Smooth muscle cell of the brain vasculature (primary cell): ENCODE measurements around the gene PRR12.

Source experiments
- DNase-seq: peaks from one replicate; pipeline ENCODE4 v3.0.0-alpha.2; 2012; ENCODE audit warnings: low read depth, low spot score

Gene PRR12

DNA sequence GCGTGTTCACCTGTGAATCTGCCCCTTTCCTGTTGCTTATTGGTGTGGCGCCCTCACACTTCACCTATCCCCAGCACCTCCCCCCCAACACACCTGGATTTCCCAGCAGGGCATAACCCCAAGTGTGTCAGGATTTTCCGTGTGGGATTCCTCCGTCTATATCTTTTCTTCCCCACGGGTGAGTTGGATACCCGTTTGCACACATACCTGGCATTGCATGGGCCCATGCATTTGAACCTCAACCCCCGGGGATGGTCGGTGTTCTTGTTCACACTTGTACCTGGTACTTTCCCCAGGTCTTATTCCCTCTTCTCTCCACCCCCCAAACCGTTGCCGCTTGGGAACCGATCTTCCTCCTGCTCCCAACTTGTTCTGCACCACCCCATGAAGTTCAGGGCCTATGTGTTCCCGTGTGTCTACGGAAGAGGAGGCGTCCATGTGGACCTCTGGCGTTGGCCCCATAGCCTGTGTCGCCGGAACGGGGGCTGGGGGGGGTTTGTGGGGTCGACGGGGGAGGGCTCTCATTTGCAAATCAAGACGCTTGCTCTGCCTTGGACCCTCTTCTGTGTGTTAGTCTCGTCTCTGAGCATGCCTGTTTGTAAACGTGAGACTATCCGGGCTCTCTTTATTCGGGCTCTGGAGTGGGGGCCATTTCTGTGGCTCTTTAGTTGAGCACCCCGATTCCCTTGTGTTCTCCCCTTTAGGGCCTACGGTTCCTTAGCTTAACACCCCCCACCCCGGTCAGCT, 1.7 kb downstream of the PRR12 start:
- no peak for DNase-seq

DNA sequence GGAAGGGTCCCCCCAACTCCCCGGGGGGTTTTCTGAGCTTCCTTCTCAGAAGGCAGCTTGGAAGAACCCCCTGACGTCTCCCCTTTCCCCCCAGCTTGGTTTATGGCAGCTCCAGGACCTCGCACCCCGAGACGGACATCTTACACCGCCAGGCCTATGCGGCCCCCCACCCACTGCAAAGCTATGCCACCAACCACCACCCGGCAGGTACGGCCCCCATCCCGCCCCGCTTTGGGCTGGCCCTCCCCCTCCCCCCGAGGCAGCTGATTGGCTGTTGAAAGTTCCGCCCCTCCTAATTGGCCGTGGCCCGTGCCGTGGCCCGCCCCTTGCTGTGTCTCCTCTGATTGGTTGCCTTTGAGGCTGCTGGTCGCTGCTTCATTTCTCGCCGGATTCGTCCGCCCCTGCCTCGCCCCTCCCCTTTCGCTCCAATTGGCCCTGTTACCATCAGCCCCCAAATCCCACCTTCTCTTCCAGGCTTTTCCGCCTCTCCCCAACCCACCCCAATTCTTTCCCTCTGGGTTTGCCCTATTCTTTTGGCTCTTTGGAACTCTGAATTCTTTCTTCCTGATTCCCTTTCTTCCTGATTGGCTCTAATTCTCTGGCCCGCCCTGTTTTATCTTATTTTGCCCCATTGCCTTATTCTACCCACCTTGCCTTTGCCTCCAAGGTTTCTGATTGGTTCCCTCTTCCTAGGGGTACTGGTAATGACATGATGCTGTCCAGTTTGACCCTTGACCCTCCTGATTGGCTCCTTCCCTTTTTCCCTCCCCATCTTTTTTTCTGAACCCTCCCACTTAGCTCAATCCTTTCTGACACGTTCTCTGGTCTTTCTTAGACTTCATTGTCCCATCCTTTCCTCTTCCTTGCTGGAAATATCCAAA, 2.5 kb downstream of the PRR12 start:
- DNase-seq: peak; percentile 78

DNA sequence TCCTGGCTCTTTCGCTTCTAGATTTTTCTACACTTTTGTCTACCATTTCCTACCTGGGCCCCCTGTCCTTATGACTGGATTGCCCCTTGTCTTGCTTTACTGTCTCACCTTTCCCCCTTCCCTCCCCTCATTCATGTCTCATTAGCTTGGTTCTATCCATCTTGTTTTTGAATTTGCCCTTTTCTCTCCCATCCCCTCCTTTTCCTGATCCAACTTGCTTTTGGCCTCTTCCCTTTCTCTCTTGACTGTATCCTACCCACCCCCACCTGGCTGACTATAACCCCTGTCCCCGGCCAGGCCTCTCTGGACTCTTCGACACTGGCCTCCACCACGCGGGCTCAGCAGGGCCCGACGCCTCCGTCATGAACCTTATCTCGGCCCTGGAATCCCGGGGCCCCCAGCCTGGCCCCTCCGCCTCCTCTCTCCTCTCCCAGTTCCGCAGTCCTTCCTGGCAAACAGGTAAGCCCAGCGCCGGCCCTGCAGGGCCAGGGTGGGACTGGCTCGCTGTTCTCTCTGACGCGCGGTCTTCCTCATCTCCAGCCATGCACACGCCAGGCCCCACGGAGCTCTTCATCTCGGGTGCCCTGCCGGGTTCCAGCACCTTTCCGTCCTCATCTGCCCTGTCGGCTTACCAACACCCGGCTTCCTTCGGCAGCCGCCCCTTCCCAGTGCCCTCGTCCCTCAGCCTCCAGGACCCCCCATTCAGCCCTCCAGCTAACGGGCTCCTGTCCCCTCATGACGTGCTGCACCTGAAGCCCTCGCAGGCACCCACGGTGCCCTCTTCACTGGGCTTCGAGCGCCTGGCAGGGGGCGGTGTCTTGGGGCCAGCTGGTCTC, 3.4 kb downstream of the PRR12 start:
- no peak for DNase-seq

DNA sequence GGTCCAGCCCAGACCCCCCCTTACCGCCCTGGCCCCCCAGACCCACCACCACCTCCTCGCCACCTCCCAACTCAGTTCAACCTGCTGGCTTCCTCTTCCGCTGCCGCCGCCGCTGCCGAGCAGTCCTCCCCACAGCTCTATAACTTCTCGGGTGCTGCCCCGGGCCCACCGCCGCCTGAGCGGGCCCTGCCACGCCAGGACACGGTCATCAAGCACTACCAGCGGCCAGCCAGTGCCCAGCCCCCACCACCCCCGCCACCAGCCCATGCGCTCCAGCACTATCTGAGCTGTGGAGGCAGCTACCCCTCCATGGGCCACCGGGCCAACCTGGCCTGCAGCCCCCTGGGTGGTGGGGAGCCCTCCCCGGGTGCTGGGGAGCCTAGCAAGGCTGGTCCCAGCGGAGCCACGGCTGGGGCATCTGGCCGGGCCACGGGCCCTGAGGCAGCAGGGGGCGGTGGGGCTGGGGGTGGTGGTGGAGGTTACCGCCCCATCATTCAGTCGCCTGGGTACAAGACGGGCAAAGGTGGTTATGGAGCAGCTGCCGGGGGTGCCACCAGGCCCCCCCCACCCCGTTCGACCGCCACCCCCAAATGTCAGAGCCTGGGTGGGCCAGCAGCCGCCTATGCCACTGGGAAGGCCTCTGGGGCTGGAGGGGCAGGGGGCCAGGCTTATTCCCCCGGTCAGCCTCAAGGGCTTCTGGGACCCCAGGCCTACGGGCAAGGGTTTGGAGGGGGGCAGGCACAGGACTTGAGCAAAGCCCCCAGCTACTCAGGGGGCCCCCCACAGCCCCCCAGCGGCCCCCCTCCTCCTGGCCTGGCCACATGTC, 4.2 kb downstream of the PRR12 start:
- DNase-seq: no peak

DNA sequence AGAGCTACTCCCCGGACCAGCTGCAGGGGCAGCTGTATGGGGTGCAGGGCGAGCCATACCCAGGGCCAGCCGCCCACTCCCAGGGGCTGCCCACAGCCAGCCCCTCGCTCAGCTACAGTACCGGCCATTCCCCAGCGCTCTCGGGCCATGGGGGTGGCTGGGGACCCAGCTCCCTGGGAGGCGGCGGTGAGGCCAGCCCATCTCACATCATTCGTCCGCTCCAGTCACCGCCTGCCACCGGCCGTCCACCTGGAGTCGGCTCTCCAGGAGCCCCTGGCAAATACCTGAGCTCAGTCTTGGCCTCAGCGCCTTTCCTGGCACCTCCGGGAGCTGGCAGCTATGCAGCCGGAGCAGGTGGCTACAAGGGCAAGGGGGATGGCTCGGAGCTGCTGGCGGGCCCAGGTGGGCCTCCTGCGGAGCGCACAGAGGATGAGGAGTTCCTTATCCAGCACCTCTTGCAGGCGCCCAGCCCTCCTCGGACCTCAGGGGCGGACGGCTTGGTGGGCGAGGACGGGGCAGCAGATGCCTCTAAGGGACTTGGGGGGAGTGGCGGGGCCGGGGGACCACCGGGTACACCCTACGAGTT, 4.9 kb downstream of the PRR12 start:
- no peak for DNase-seq

DNA sequence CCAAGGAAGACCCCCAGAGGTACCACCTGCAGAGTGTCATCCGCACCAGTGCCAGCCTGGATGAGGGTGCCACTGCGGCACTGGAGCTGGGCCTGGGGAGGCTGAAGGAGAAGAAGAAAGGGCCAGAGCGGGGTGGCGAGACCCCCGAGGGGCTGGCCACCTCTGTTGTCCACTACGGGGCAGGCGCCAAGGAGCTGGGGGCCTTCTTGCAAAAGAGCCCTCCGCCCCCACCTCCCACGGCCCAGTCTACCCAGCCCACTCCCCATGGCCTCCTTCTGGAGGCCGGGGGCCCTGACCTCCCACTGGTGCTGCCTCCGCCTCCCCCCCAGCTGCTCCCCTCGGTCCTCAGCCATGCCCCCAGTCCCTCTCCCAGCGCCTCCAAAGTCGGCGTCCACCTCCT, 5.4 kb downstream of the PRR12 start:
- DNase-seq: no peak

GRCh38 chr19:49596954-49597702, 6.1 kb downstream of the PRR12 start:
- DNase-seq: no peak

GRCh38 chr19:49597703-49597974, 6.7 kb downstream of the PRR12 start:
- no peak for DNase-seq

- no peak for DNase-seq
These were observed 8.7 kb downstream of the PRR12 start for GRCh38 chr19:49599378-49600295.

GRCh38 chr19:49601482-49602038, 10.6 kb downstream of the PRR12 start:
- DNase-seq: no peak

- no peak for DNase-seq
These were observed 11.8 kb downstream of the PRR12 start for GRCh38 chr19:49602806-49603205.

GRCh38 chr19:49605605-49606004, 14.6 kb downstream of the PRR12 start:
- no peak for DNase-seq

GRCh38 chr19:49609499-49610092, 18.6 kb downstream of the PRR12 start:
- no peak for DNase-seq

DNA sequence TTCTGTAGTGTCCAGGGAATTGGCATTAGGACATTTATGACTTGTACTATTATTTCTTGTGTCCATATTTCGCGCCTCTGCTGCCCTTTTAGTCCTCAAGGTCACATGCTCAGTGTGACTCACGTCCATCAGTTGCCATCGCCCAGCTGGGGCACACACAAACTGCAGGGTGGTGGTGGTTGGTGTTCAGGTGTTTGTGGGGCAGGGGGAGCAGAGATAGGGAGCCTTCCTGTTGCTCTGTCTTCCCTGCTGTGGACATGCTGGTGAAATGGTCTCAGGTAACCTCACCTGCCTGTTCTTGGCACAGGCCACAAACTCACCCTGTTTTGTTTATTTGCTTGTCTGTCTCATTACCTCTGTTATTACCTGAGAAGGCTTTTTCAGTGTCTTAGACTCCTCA, 22.4 kb downstream of the PRR12 start:
- DNase-seq: no peak

DNA sequence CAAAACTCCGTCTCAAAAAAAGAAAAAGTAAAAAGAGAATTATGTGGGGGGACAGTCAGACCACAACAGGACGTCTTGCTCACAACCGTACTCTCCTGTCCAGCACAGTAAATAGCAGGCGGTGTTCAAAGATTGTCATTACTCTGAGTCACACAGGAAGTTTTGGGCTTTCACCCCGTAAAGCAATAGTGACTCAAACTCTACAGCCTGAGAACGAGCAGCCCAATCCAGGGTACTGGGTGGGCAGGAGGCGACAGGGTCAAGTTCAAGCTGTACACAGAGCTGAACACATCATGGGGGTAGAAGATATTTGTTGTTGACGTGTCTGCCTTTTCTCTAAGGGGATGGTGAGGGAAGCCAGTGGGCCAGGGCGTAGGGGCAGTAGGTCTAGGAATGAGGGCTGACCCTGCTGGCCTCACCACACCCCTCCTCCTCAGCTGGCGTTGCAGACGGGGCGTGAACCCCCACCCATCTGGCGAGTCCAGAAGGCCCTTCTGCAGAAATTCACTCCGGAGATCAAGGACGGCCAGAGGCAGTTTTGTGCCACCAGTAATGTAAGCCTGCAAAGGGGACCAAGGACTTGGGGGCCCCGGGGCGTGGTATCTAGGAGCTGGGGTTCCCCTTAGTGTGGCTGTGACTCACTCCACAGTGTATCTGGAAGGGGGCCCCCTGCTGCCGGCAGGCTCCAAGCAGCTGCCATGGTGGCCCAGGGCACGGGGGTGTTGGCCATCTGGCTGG, 23.3 kb downstream of the PRR12 start:
- DNase-seq: no peak

- no peak for DNase-seq
These were observed 24.9 kb downstream of the PRR12 start for GRCh38 chr19:49615861-49616260.

DNA sequence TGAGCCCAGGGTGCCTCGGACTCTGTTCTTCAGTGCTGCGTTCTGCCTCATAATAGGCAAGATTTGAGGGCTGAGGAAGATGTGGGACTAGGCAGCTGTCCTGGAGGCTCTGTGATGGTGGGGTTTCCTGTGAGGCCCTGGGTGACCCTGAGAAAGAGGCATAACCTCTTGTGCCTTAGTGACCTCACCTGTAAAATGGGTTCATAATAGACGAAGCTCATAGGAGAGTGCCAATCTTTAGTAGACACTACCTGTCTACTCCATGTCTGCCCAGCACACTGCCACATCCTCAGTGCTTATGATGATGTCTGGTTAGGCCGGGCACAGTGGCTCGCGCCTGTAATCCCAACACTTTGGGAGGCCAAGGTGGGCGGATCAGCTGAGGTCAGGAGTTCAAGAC, 25.6 kb downstream of the PRR12 start:
- DNase-seq: no peak

DNA sequence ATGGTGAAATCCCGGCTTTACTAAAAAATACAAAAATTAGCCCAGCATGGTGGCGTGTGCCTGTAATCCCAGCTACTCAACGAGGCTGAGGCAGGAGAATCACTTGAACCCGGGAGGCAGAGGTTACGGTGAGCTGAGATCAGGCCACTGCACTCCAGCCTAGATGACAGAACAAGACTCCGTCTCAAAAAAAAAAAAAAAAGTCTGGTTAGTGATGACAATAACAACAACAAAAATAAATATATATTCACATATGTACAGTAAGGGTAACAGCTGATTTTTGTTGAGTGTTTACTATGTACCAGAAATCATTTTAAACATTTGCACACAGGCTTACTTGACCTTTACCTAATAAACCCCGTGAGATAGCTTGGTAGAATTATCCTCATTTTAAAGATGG, 26.0 kb downstream of the PRR12 start:
- DNase-seq: no peak
